HEK293 (cell line): ENCODE data around the gene ZC3H12C.

ENCODE experiments used
- ELK4 ChIP-seq: IDR thresholded peaks from 2 replicates; pipeline ENCODE4 v1.6.1; 2011; ENCODE audit warnings: mild to moderate bottlenecking, low read depth, low read length, borderline replicate concordance
- GLIS1 ChIP-seq: fragments of 450-650 bp; formaldehyde crosslinking; IDR thresholded peaks from 2 replicates; pipeline ENCODE4 v1.5.1; 2016; ENCODE audit warnings: missing biosample characterization, missing genetic modification characterization
- IKZF3 ChIP-seq: fragments of 450-650 bp; IDR thresholded peaks from 2 replicates; pipeline ENCODE4 v1.5.0; 2018; ENCODE audit warnings: missing biosample characterization, mild to moderate bottlenecking, missing genetic modification characterization, moderate library complexity
- INSM2 ChIP-seq: fragments of 450-650 bp; formaldehyde crosslinking; IDR thresholded peaks from 2 replicates; pipeline ENCODE4 v1.5.1; 2016; ENCODE audit warnings: missing biosample characterization, missing genetic modification characterization
- KLF8 ChIP-seq: fragments of 450-650 bp; formaldehyde crosslinking; IDR thresholded peaks from 2 replicates; pipeline ENCODE4 v1.5.1; 2016; ENCODE audit warnings: missing biosample characterization, missing genetic modification characterization
- KLF9 ChIP-seq: fragments of 450-650 bp; formaldehyde crosslinking; IDR thresholded peaks from 2 replicates; pipeline ENCODE4 v1.5.1; 2016; ENCODE audit warnings: missing biosample characterization, missing genetic modification characterization, low read depth
- MEIS1 ChIP-seq: sonication (generic); formaldehyde crosslinking; IDR thresholded peaks from 2 replicates; pipeline ENCODE4 v1.8.1; 2022; ENCODE audit warnings: missing genetic modification reagents, mild to moderate bottlenecking, borderline replicate concordance
- OSR2 ChIP-seq: fragments of 450-650 bp; formaldehyde crosslinking; IDR thresholded peaks from 2 replicates; pipeline ENCODE4 v1.5.1; 2016; ENCODE audit warnings: missing biosample characterization, missing genetic modification characterization
- PATZ1 ChIP-seq: fragments of 450-650 bp; formaldehyde crosslinking; IDR thresholded peaks from 2 replicates; pipeline ENCODE4 v1.5.1; 2016; ENCODE audit warnings: missing biosample characterization, missing genetic modification characterization
- PRDM6 ChIP-seq: fragments of 450-650 bp; formaldehyde crosslinking; IDR thresholded peaks from 2 replicates; pipeline ENCODE4 v1.5.1; 2017; ENCODE audit warnings: missing biosample characterization, missing genetic modification characterization
- SCRT1 ChIP-seq: fragments of 450-650 bp; formaldehyde crosslinking; IDR thresholded peaks from 2 replicates; pipeline ENCODE4 v1.5.1; 2016; ENCODE audit warnings: missing biosample characterization, missing genetic modification characterization, borderline replicate concordance
- SP3 ChIP-seq: fragments of 450-650 bp; formaldehyde crosslinking; IDR thresholded peaks from 2 replicates; pipeline ENCODE4 v1.5.1; 2016; ENCODE audit warnings: missing biosample characterization, missing genetic modification characterization
- ZFHX2 ChIP-seq: fragments of 450-650 bp; formaldehyde crosslinking; conservative IDR thresholded peaks from 2 replicates; pipeline ENCODE4 v1.5.1; 2016; ENCODE audit warnings: missing biosample characterization, missing genetic modification characterization
- ZNF148 ChIP-seq: fragments of 450-650 bp; formaldehyde crosslinking; IDR thresholded peaks from 2 replicates; pipeline ENCODE4 v1.5.0; 2017; ENCODE audit warnings: missing biosample characterization, missing genetic modification characterization, borderline replicate concordance
- ZNF19 ChIP-seq: fragments of 450-650 bp; formaldehyde crosslinking; IDR thresholded peaks from 2 replicates; pipeline ENCODE4; 2016; ENCODE audit warnings: missing biosample characterization, missing genetic modification characterization, low read depth
- ZNF280C ChIP-seq: fragments of 450-650 bp; formaldehyde crosslinking; IDR thresholded peaks from 2 replicates; pipeline ENCODE4 v1.5.1; 2016; ENCODE audit warnings: missing biosample characterization, missing genetic modification characterization
- ZNF311 ChIP-seq: fragments of 450-650 bp; formaldehyde crosslinking; IDR thresholded peaks from 2 replicates; pipeline ENCODE4 v1.5.1; 2017; ENCODE audit warnings: missing biosample characterization, missing genetic modification characterization, borderline replicate concordance
- ZNF362 ChIP-seq: fragments of 450-650 bp; formaldehyde crosslinking; IDR thresholded peaks from 2 replicates; pipeline ENCODE4 v1.5.1; 2016; ENCODE audit warnings: missing biosample characterization, missing genetic modification characterization
- ZNF37A ChIP-seq: fragments of 450-650 bp; IDR thresholded peaks from 2 replicates; pipeline ENCODE4 v1.5.1; 2018; ENCODE audit warnings: missing biosample characterization, missing genetic modification characterization
- ZNF391 ChIP-seq: fragments of 450-650 bp; formaldehyde crosslinking; IDR thresholded peaks from 2 replicates; pipeline ENCODE4 v1.5.1; 2016; ENCODE audit warnings: low read depth, missing biosample characterization, missing genetic modification characterization, borderline replicate concordance
- ZNF544 ChIP-seq: fragments of 450-650 bp; formaldehyde crosslinking; IDR thresholded peaks from 2 replicates; pipeline ENCODE4 v1.5.0; 2017; ENCODE audit warnings: missing biosample characterization, missing genetic modification characterization
- ZNF600 ChIP-seq: fragments of 450-650 bp; formaldehyde crosslinking; IDR thresholded peaks from 2 replicates; pipeline ENCODE4 v1.5.1; 2016; ENCODE audit warnings: missing biosample characterization, missing genetic modification characterization
- ZNF701 ChIP-seq: fragments of 450-650 bp; formaldehyde crosslinking; IDR thresholded peaks from 2 replicates; pipeline ENCODE4 v1.5.1; 2016; ENCODE audit warnings: missing biosample characterization, missing genetic modification characterization
- ZNF704 ChIP-seq: fragments of 450-650 bp; formaldehyde crosslinking; IDR thresholded peaks from 2 replicates; pipeline ENCODE4 v1.5.1; 2016; ENCODE audit warnings: missing biosample characterization, missing genetic modification characterization
- ZSCAN23 ChIP-seq: fragments of 450-650 bp; formaldehyde crosslinking; IDR thresholded peaks from 2 replicates; pipeline ENCODE4 v1.5.1; 2016; ENCODE audit warnings: missing biosample characterization, missing genetic modification characterization
- ZXDB ChIP-seq: fragments of 450-650 bp; formaldehyde crosslinking; IDR thresholded peaks from 2 replicates; pipeline ENCODE4 v1.5.1; 2016; ENCODE audit warnings: missing biosample characterization, missing genetic modification characterization

Gene ZC3H12C

GRCh38 chr11:110130642-110131238 is 37.5 kb downstream of the ZC3H12C start (continued):
- 0 out of 2 replicates have a peak, but pooled peaks have one; percentile 54 for TF ChIP-seq ZXDB (tag by site-specific recombination)
- TF ChIP-seq ZNF704 (tag by site-specific recombination), result no peak
- TF ChIP-seq ZNF311 (tag by site-specific recombination), result no peak
- no peak for TF ChIP-seq ELK4
- TF ChIP-seq OSR2 (tag by site-specific recombination), result peak; percentile 37; the same call in 1 of the 2 replicates
- peak; percentile 4 for TF ChIP-seq PRDM6 (tag by site-specific recombination)
- no peak for TF ChIP-seq GLIS1 (tag by site-specific recombination)
- TF ChIP-seq ZFHX2 (tag by site-specific recombination), result no peak
- TF ChIP-seq ZNF37A, result no peak
- TF ChIP-seq ZNF362 (tag by site-specific recombination), result no peak
- TF ChIP-seq SP3 (tag by site-specific recombination), result no peak
- TF ChIP-seq IKZF3 (tag by site-specific recombination), result no peak
- TF ChIP-seq ZNF391 (tag by site-specific recombination), result no peak
- no peak for TF ChIP-seq ZNF148 (tag by site-specific recombination)
- no peak for TF ChIP-seq ZNF19 (tag by site-specific recombination)
- TF ChIP-seq ZNF600 (tag by site-specific recombination), result peak; percentile 93
- TF ChIP-seq ZNF280C, result no peak
- peak; percentile 46 for TF ChIP-seq PATZ1 (tag by site-specific recombination)
- no peak for TF ChIP-seq ZSCAN23 (tag by site-specific recombination)
- TF ChIP-seq INSM2 (tag by site-specific recombination), result no peak
- TF ChIP-seq MEIS1 (CRISPR knock-in tag), result no peak
- TF ChIP-seq ZNF544 (tag by site-specific recombination), result no peak
- no peak for TF ChIP-seq KLF9 (tag by site-specific recombination)
- no peak for TF ChIP-seq SCRT1 (tag by site-specific recombination)
- TF ChIP-seq ZNF701 (tag by site-specific recombination), result no peak
- no peak for TF ChIP-seq KLF8 (tag by site-specific recombination)
